Fibroblast of villous mesenchyme (primary cell): ENCODE measurements around the gene HTD2. TPM values are rescaled to one million over a fixed set of nuclear protein-coding genes. Genes with fewer than 3 reads are reported as not detected.

Experiments
- DNase-seq: peaks from one replicate; pipeline ENCODE4 v3.0.0-alpha.2; 2010; ENCODE audit warnings: low read depth
- H3K4me3 ChIP-seq: 2 replicates; pipeline ENCODE4 v1.5.1; 2011; ENCODE audit warnings: low read depth, mild to moderate bottlenecking, low read length
- CTCF ChIP-seq: IDR thresholded peaks from 2 replicates; pipeline ENCODE4 v1.5.1; 2012; ENCODE audit warnings: low read depth, mild to moderate bottlenecking, low read length; ENCODE audit not compliant: insufficient read depth
- small RNA-seq: library from RNA; depleted of rRNA; stranded (forward); fragments of <200 nt; gene quantifications from one replicate; pipeline ENCODE3, GENCODE V24; 2012
- total RNA-seq: library from RNA; depleted of rRNA; stranded (reverse); fragments of >200 nt; gene quantifications from 2 replicates; pipeline ENCODE4 v1.2.3, GENCODE V29; 2012

HTD2 gene
- total RNA-seq, 1 donor: 9.9 TPM

- TF ChIP-seq CTCF: no peak
- H3K4me3 ChIP-seq: no peak overlapping the region
- DNase-seq: no peak
These were observed 62.7 kb downstream of the HTD2 start for GRCh38 chr3:58369038-58369437.

Small RNAs within 50 kb of the gene (small RNA-seq; reads per million reads assigned to genes)
- gene AC098479.1: not detected

Other genes starting within 250 kb of the HTD2 start
- gene DNASE1L3, start 95.5 kb upstream of the HTD2 start, total RNA-seq: not detected in 2 replicates
- gene ABHD6, start 68.7 kb upstream of the HTD2 start, total RNA-seq: 7.1 and 9.9 TPM in 2 replicates
- gene RPP14, start 275 bp upstream of the HTD2 start, total RNA-seq: 14.5 and 16.0 TPM in 2 replicates
- gene PXK, start 26.4 kb downstream of the HTD2 start, total RNA-seq: 57.9 and 64.7 TPM in 2 replicates
- 102 and 114 TPM in 2 replicates for gene PDHB, start 127.3 kb downstream of the HTD2 start, total RNA-seq
- gene KCTD6, start 185.6 kb downstream of the HTD2 start, total RNA-seq: 8.1 and 10.4 TPM in 2 replicates
- 12.1 and 13.9 TPM in 2 replicates for gene ACOX2, start 230.7 kb downstream of the HTD2 start, total RNA-seq